ENCODE data around the gene SAFB2.
"Not testable (repeated sequence)": the region's sequence is repeated elsewhere in the genome, so short reads cannot be mapped to it uniquely, and the experiment has no call there.

Gene SAFB2

DNA sequence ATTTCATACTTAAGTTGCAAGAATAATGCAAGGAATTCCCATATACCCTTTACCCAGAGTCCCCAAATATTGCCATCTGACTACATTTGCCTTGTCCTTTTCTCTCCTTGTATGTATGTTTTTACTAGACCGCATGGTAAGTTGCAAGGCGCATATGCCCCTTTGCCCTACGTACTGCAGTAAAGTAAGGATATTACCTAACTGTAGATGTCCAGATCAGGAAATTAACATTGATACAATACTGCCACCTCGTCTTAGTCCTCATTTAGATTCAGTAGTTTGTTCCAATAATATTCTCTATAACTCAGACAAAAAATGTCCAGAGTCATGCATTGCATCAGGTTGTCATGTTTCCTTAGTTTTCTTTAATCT lies 9.7 kb upstream of the SAFB2 start:
- DNase-seq, result no peak

DNA sequence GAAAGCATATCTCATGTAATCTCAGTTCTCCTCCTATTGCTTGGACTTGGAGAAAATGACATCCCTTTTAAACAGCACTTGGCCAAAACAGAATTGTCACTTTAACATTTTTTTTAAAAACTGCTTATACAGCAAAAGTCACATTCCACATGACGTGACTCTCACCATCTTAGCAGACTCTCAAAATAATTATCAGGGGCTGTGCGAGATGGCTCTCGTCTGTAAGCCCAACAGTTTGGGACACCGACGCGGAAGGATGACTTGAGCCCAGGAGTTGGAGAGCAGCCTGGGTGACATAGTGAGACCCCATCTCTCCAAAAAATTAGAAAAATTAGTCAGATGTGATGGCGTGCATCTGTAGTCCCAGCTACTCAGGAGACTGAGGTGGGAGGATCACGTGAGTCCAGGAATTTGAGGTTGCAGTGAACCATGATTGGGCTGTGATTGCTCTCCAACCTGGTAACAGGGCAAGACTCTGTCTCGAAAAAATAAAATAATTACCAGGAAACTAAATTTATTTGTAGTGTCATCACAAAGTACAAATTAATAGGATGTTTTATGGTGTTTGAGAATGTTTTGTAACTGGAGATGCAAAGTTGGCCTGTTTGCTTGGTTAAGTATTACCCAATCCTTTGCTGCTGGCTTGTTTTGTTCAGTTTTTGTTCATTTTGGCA lies 9.1 kb upstream of the SAFB2 start:
- no peak for DNase-seq

DNA sequence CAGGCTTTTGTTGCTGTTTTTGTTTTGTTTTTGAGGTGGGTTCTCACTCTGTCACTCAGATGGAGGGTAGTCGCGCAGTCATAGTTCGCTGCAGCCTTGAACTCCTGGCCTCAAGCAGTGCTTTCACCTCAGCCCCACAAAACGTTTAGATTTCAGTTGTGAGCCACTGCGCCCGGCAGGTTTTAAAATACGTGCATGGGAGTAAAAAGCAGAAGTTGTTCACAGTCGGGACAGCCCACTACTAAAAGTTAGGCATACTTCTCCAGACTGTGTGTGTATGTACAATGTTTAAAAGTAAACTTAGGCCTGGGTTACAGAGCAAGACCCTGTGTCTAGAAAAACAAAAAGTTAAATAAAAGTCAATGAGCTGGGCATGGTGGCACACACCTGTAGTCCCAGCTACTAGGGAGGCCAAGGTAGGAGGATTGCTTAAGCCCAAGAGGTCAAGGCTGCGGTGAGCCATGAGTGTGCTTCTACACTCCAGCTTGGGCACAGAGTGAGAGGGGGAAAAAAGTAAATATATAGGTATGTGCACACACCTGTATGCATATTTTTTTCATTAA lies 6.4 kb upstream of the SAFB2 start:
- DNase-seq, result no peak

DNA sequence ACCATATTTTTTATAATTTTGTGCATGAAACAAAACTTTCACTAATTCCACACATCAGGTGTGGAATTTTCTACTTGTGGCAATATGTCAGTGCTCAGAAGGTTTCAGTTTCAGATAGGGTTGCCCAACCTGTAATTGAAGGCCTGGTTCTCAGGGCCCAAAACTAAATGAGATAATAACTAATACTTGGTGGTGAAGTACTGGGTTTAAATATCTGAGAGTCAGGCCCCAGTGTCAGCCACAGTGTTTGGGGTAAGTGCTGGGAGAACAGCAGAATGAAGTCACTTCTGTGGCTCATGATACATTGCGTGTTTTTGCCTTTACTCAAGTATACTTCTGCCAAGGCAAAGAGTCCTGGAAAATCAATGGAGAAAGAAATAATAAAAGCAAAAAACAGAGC lies 5.9 kb upstream of the SAFB2 start:
- DNase-seq, result no peak

DNA sequence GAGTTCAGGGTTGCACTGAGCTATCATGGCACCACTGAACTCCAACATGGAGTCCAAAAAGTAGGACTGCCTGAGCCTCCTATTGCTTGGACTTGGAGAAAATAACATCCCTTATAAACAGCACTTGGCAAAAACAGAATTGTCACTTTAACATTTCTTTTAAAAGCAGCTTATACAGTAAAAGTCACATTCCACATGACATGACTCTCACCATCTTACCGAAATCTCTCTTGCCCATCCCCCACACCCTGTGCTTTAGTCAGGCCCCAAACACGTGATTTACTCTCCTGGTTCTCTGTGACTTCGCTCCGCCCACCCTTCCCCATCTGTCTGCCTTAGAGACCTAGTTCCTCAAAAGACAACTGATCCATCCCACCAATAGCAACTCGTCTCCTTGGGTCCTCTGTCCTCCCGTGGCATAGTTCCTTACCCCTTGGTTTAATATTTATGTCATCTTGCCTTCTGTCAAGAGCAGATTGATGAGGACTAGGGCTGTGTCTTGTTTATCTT lies 4.9 kb upstream of the SAFB2 start:
- DNase-seq, result no peak

DNA sequence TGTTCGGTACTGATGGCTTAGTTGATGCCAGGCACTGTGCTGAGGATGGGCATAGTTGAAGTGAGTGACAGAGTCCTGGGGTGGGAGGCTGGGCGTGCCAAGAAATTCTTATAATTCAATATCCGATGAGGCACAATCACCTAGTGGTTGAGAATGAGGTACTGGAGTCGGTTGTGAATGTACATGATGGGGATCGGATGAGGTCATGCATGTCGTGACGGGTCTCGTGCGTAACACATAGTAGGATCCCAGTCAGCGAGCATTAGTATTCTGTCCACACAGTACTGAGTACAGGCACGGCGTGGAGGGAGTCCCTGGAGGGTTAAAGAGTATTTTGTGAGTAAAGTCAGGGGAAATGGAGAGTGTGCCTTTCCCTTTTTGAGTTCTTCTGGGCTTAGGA lies 3.1 kb upstream of the SAFB2 start:
- DNase-seq, result no peak

DNA sequence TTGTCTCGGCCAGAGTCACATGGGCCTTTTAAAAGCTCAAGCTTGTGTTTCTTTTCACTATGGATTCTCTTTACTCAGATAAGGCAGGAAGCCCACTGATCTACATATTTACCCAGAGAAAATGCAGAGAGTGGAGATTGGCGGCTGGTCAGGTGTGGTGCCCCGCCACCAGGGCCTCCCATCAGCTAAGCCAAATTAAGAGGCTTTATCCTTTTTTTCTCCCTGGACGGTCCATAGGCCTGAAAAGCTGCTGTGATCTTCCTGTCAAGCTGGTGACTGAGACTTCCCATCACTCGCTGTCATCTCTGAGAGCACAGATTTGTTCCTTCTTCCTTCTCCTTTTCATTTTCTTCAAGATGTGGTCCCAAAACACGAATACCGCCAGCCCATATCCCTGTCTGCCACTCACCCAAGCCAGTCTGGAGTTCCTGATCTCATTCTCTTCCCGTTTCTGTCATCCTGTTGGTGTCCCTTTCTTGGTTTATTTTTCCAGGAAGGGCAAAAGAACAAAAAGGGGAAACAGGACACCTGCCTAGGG lies 2.2 kb upstream of the SAFB2 start:
- no peak for DNase-seq

DNA sequence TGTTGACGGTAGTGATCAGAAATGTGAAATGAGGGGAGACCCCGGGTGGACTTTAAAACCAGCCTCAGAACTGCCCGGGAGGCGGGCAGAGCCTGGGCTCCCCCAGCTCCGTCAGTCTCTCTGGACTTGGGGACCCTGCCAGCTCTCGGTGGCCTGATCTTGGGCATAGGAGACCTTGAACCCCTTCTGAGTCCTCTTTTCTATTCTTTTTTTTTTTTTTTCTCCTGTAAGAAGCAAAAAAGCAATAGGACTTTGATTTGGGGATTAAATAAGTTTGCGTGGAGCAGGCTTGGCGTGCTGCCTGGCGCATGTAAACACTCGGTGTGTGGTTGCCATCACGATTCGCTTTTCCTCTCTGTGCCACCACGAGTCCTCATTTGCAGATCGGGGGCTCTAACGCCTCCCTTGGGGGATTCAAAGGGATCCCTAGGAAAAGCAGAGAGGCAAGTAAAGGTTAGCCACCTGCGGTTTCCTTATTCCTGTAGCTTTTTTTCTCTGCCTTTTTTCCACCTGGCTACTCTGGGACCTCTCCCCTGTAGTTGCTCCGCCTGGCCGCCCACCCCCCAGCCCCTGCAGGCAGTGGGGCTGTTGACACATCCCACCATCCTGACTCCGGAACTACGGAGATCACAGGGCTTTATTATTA lies 1.6 kb upstream of the SAFB2 start:
- no peak for DNase-seq

DNA sequence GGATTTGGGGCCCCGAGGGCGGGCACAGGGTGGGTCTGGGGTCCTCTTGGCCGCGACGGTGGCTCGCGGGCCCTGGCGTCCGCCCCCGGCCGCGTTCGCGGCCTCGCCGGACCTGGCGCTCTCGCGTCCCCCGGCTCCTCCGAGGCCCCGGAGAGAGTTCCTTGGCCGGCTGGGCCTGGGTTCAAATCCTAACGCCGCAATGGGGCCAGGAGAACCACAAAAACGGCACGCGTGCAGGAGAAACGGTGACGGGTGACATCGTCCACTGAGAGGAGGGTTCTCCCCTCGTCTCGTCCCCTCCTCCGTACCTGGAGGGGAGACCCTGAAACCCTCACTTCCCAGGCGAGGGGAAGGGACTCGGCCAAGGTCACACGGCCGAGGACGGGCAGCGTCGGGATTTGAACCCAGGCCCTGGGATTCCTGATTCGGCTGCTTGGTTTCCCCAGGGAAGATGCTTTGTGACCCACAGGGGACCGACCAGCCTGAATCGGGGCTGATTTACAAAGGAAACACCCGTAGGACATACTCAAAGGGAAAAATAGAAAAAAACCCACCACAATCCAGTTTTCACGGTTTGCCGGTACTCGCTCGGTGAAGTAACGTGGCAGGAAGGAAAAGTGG lies 931 bp upstream of the SAFB2 start:
- no peak for DNase-seq

DNA sequence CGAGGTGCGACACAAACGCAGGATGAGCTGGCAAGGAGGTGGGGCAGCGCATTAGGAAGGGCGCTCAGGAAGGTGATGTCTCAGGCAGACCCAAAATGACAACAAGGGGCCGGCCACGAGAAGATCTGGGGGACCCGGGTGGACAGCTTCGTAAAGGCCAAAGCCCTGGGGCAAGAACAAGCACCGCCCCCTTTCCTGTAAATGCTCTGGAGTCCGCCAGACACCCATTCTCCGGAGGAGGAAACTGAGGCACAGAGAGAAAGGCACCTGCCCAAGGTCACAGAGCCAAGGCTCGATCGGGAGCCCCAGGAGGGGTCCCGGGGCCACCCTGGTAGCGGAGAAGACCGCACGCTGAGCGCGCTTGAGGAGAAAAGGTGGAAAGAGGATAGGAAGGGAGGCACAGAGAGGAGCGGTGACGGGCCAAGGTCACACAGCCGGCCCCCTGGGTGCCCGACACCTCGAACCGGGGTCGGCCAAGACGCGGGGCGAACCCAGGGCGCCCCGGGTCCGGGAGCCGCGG lies 571 bp downstream of the SAFB2 start:
- no peak for DNase-seq

DNA sequence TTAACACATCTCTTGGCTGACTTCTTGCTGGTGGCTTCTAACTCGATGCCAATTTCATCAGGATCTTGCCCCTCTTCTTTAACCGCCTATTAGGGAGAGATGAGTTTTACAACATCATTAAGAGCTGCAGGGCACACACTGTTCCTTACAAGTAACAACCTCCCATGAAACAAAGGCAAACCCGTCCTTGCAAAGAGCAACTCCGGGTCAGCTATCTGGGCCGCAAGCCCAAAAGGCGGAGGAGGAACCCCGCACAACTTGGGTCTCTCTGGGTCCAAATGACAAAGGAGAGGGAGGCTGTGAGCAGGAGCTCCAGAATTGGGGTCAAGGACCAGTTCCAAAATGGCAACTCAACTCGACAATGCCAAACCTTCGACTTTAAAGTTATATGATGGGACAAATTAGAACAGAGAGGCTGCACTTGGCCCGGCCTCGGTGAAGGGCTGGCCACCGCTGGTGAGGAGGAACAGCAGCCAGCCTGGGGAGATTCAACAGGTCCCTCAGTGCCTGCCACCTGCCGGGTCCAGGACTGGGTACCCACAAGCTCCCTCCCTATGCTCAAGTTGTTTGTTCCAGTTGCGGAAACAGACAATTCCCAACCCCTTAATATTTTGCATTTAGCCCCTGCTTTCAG lies 1.1 kb downstream of the SAFB2 start:
- no peak for DNase-seq

DNA sequence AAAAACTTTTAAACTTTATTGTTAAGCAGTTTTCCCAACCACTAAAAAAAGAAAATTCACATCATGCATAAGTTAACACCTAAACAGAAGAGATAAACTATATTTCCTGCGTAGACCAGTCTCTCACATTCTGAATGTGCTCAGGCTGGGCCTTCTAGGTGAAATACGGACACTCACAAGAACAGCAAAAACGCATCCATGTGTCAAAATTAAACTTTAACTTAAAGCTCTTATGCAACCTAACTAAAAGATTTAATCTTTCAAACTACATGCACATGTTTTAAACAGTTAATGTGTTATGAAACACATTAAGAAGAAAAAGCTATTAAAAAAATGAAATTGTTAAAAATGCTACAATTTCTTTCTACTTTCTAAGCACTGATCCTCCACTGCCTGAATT lies 2.6 kb downstream of the SAFB2 start:
- no peak for DNase-seq

DNA sequence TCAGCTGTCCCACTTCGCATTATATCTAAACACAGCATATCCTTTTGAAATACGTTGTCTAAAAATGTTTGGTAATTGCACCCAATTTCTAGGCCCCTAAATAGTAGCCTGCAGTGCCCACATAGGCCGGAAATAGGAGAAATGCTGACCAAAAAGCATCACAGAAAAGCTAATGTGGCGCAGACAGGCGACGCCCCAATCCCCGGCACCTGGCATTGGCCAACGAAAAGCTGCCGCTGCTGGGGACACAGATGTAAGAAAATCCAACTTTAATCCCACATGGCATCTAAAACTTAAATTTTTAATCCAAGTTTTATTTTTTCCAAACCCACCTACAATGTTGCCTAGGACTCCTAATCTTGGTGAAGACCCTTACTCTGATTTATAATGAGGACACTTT lies 4.0 kb downstream of the SAFB2 start:
- DNase-seq, result no peak

DNA sequence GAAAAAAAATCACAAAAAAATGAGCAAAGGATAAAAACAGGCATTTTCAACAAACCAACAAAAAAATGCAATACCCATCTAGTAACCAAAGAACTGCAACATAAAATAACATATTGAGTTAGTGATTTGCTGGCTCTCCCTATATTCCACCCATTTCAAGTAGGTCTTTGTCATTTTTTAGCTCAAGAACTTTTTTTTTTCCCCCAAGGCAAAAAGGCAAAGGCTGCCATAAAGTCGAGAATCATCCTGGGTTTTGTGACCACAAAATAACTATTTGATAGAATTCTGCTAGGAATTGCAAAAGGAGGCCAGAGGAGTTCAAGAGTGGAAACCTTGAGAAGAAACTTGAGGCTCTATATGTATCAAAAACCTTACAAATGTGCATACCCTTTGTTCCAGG lies 5.5 kb downstream of the SAFB2 start:
- DNase-seq, result no peak

DNA sequence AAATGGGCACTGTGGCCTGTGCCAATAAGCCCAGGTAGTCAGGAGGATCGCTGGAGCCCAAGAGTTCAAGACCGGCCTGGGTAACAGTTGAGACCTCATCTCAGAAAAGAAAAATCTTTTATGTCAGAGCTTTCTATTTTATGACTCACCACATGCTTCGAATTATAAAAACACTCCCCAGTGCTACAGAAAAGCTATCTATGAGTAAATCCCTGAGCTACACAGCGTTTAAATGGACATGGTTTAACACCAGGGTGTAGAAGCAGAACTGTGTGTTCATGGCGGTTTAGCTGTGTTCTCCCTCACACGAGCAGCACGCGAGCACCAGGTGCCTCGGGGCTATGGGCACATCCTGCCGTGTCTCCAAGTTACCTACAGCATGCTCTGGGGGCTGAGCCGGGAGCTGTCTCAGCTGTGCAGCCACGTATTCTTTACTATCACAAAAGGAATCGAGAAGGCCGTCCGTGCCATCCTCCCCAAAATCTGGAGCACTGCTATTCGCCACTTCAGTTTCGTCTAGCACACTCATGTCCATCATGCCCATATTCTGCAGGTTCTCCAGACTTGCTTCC lies 6.7 kb downstream of the SAFB2 start:
- no peak for DNase-seq

DNA sequence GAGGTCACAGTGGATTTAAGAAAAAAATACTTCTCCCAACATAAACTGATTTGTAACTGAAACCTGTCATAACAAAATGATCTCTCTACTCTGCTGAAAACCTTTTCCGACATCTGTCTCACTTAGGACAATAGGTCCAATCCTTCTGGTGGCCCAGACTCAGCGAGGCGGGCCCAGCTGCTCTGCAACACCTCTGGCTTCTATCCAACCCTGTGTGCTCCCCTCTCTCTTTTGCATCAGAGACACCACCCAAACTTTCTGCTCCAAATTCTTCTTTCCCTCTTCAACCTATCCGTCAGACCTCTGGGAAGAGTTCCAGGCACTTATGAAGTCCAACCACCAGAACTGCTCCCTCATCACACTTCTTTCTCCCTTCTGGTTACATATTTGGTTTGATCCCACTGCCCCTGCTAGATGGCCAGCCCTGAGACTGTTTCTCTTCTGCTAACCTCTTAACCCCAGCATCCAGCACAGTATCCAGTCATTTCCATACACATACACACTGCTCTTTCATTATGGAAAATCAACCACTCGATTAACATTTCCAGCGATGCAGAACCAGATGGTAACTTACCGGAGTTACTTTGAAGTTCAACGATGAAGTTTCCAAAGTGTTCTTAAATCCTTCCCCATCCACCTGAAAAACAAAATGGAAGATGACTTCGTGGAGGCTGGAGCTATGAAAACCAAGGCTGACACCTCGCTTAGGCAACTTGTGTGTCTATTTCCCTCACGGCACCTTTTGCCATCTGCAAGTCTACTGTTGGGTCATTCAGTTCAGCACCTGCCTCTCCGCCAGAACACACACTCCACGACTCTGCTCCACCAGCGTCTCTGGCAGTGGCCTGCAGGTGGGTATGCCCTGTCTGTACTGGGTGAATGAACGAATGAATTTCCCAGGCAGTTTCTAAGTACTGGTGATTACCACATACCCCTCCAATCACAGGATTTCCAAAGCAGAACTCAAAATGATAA lies 9.4 kb downstream of the SAFB2 start:
- no peak for DNase-seq

DNA sequence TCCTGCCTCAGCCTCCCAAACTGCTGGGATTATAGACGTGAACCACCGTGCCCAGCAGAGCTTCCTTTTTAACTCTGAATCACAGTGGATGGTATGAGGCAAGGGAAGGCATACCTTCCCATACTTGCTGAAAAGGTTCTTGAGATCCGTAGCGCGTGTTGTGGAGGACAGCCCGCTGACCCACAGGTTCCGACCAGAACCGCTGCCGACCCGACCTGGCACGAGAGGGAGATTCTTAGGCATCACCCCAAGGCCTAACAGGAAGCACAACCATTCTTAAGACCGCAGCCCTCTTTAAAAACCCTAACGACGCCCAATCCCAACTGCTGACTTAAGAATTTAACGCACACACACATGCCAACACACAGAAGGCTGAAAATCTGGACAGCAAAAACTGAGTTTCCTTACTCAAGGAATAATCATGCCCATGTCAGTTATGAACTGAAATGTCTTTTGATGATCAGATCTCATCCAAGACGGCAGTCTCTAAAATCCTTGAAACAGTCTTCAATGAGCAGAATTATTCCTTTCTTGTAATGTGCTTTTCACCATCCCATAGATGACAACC lies 12.6 kb downstream of the SAFB2 start:
- DNase-seq, result no peak

DNA sequence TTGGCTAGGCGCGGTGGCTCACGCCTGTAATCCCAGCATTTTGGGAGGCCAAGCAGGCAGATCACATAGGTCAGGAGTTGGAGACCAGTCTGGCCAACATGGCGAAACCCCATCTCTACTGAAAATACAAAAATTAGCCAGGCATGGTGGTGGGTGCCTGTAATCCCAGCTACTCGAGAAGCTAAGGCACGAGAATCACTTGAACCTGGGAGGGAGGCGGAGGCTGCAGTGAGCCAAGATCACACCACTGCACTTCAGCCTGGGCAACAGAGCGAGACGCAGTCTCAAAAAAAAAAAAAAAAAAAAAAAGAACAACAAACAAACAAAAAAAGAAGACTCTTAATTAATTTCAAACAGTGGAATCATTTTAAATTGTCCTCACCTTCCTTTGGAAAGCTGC lies 13.8 kb downstream of the SAFB2 start:
- not testable (repeated sequence) for DNase-seq

DNA sequence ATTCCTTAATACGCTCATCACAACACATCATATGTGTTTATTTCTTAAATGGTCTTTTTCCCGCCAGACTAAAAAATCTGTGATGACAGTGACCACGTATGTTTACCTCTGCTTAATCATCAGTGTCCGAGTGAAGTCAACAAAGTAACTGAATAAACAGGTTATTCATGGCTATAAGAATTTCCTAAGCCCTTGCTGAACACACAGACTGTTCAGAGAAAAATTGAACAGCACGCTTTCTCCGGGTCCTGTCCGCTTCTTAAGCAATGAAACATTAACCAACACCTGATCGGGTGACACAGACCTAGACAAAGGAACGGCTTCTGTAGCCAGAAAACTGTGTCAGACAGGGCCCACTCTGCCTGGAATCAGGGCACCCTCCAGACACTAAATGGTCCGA lies 14.3 kb downstream of the SAFB2 start:
- DNase-seq, result no peak

DNA sequence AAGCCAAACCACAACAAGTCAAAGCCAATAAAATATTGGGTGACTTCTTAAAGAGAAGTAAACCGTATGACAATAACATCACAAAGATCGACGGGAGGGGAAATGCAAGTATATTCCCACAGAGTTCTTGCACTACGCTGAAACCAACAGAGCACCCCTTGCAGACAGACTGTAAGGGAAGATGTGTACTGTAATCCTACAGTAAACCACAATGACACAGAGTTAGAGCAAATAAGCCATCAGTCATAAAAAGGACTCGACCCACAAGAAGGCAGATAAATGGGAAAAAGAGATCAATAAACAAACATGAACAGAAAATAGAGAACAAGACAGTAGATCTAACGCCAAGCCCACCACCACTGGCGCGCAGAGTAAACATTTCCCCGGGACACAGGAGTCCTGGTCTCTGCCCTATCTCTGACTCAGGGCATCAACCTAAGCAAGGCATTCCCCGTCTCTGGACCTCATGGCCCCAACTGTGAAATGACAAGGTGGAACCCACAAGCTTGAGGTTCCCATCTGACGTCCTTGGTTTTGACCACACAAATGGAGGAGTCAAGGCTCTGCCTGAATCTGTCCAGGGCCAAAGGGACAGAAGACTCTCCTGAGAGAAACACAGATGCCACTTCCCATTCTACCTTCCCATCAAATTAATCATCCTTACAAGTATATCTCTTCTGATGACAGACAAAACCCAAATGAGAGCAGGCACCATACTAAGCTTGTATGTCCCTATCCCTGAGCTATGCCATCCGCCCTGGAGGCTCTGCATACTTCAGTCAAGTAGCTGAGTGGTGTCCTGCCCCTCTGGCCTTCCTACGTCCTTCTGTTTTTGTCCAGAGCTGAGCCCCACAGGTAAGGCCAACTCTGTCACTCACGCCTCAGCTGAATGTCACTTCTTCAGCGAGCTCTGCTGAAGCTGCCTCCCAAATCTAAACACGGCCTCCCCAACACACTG lies 15.0 kb downstream of the SAFB2 start:
- no peak for DNase-seq
